Cardiac muscle cell (in vitro differentiated cells and primary cell): ENCODE data around the gene ENTPD6. TPM values are rescaled to one million over a fixed set of nuclear protein-coding genes. Genes with fewer than 3 reads are reported as not detected.

ENCODE experiments used
- polyA plus RNA-seq: library from polyadenylated mRNA; unstranded; fragments of >200 nt; fragmentation: Nextera tagmentation; extraction: Ambion mirVana; gene quantifications from 2 replicates; pipeline ENCODE4 v1.2.1, GENCODE V29; 2016
- total RNA-seq: library from RNA; depleted of rRNA; stranded (reverse); fragments of >200 nt; gene quantifications from 2 replicates; pipeline ENCODE4 v1.2.3, GENCODE V29; 2016

The ENTPD6 gene
- total and polyA plus RNA-seq, 2 experiments from 2014 or later: 95.7 to 107 TPM

Other genes with a start within 250 kb of the ENTPD6 start
- not detected in 2 replicates for gene CST7, start 246.4 kb upstream of the ENTPD6 start, total RNA-seq
- gene CST7, start 246.4 kb upstream of the ENTPD6 start, polyA plus RNA-seq: 0.20 TPM in 1 of 2 replicates, not detected in the other
- 50.4 and 60.6 TPM in 2 replicates for gene APMAP, start 203.0 kb upstream of the ENTPD6 start, total RNA-seq
- 81.2 and 90.2 TPM in 2 replicates for gene APMAP, start 203.0 kb upstream of the ENTPD6 start, polyA plus RNA-seq
- not detected in 2 replicates for gene ACSS1, start 137.6 kb upstream of the ENTPD6 start, total RNA-seq
- not detected in 2 replicates for gene ACSS1, start 137.6 kb upstream of the ENTPD6 start, polyA plus RNA-seq
- not detected in 2 replicates for gene VSX1, start 113.6 kb upstream of the ENTPD6 start, total RNA-seq
- gene VSX1, start 113.6 kb upstream of the ENTPD6 start, polyA plus RNA-seq: not detected in 2 replicates
- gene PYGB, start 52.4 kb downstream of the ENTPD6 start, total RNA-seq: 243 and 268 TPM in 2 replicates
- 178 and 192 TPM in 2 replicates for gene PYGB, start 52.4 kb downstream of the ENTPD6 start, polyA plus RNA-seq
- 57.4 and 64.1 TPM in 2 replicates for gene ABHD12, start 195.1 kb downstream of the ENTPD6 start, total RNA-seq
- gene ABHD12, start 195.1 kb downstream of the ENTPD6 start, polyA plus RNA-seq: 112 and 113 TPM in 2 replicates
- gene GINS1, start 212.0 kb downstream of the ENTPD6 start, total RNA-seq: 9.6 and 13.4 TPM in 2 replicates
- gene GINS1, start 212.0 kb downstream of the ENTPD6 start, polyA plus RNA-seq: 9.9 and 10.5 TPM in 2 replicates